Thymus (tissue), 11 donors: ENCODE results near the gene LRRC74A. TPM values are rescaled to one million over a fixed set of nuclear protein-coding genes. Genes with fewer than 3 reads are reported as not detected.

Source experiments
- DNase-seq, 9 donors: peaks; one replicate each; pipeline ENCODE4 v3.0.0-alpha.2; 2013; ENCODE audit warnings: low spot score in 9 of 9, low read depth in 6 of 9, missing footprints in 1 of 9
- H3K27ac ChIP-seq, 2 donors: one replicate each; pipeline ENCODE4 v1.5.1; 2013; ENCODE audit warnings: control low read depth in 1 of 2, low read depth in 1 of 2, low read length in 1 of 2, mild to moderate bottlenecking in 1 of 2, moderate library complexity in 1 of 2
- H3K27me3 ChIP-seq, 2 donors: one replicate each; pipeline ENCODE4 v1.5.1; 2013; ENCODE audit warnings: low read length in 1 of 2; ENCODE audit not compliant: control insufficient read depth in 2 of 2, insufficient read depth in 1 of 2
- H3K36me3 ChIP-seq, 2 donors: one replicate each; pipeline ENCODE4 v1.5.1; 2013; ENCODE audit warnings: low read length in 1 of 2, mild to moderate bottlenecking in 1 of 2, moderate library complexity in 1 of 2; ENCODE audit not compliant: control insufficient read depth in 2 of 2, insufficient read depth in 2 of 2
- H3K4me1 ChIP-seq, 2 donors: one replicate each; pipeline ENCODE4 v1.5.1; 2013; ENCODE audit warnings: low read length in 2 of 2; ENCODE audit not compliant: control insufficient read depth in 2 of 2, insufficient read depth in 2 of 2
- H3K4me3 ChIP-seq, 2 donors: one replicate each; pipeline ENCODE4 v1.5.1; 2013; ENCODE audit warnings: low read length in 2 of 2, control low read depth in 1 of 2, mild to moderate bottlenecking in 1 of 2
- H3K9me3 ChIP-seq, 2 donors: one replicate each; pipeline ENCODE4 v1.5.1; 2013; ENCODE audit warnings: low read length in 1 of 2, mild to moderate bottlenecking in 1 of 2; ENCODE audit not compliant: control insufficient read depth in 2 of 2, insufficient read depth in 1 of 2
- WGBS: extraction: QIAGEN DNeasy Blood & Tissue Kit; methylation state at CpG from one replicate; pipeline ENCODE4 v1.1.7; 2013; 5-methylcytosine and 5-hydroxymethylcytosine counted together
- polyA plus RNA-seq: library from polyadenylated mRNA; stranded (reverse); fragments of 200-250 nt; gene quantifications from one replicate; pipeline ENCODE4 v1.2.3, GENCODE V29; 2013
- total RNA-seq: library from RNA; stranded (reverse); fragments of 120-200 nt; gene quantifications from one replicate; pipeline ENCODE4 v1.2.4, GENCODE V29; 2013
- donor health status: healthy.

The LRRC74A gene
- total and polyA plus RNA-seq, 2 donors: not detected

DNA sequence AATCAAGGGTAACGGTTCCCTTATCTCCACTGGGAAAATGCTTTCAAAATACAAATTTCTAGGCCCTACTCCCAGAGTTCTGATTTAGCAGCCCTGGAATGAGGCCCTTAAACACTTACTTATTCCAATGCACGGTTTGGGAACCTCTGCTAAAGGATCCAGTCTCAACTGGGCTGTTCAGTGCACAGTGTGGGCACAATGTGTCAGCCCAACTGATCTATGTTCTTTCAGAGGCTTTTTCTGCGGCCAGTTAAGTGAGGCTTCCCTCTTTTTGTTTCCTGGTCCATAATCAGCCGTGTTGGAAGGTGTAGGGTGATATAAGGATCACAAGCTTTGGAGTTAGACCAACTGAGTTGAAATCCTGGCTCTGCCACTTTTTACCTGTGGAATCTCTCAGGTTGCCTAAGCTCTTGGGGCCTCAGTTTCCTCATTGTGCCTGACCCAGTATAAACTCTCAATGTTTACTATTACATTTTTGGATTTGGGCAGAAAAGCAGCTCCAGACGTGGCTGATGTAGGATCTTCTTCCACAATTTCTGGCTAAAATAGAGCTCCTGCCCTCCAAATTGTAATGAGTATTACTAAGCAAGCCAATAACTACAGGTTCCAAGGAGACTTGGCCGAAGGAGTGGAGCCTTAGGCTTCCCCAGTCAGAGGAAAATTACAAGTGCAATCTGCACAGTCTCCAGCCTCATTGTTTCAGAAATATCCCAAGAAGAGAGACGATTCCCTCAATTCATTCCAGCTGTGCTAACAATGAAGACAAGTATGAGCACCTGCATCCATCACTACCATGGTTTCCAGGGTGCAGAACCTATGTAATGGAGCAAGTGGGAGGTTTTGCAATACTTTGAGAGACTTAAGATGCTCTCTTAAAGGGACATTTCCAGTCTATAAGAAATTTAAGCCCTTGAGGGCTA lies 11.2 kb upstream of the LRRC74A start:
- Histone ChIP-seq H3K9me3 (no peaks in the 10 kb centered on the region), H3K27ac (no peak overlapping the region), H3K27me3 (peaks cover 0 to 9% of the 10 kb centered on the region in 2 donors), H3K4me1 (peaks cover 5 to 14% of the 10 kb centered on the region in 2 donors), H3K4me3 (no peak overlapping the region), H3K36me3 (no peaks in the 10 kb centered on the region)
- 94% methylated on average over 7 of the region's 7 CpGs for WGBS
- no peak for DNase-seq

DNA sequence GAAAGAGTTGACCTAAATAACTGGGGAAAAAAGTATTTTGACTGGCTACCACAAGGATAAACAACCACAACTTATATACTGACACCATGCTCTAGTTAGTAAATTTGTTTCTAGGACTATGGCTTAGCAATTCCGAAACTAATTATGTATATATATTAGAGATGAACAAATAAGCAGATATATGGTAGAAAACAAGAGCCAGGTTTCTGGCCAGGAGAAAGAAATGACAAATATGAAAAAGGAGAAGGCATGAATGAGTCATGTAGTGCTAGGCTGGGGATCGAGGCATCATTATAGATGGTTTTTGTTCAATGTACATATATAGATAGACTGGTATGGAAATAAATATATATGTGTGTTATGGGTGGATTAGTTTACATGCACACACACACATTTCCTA lies 5.5 kb upstream of the LRRC74A start:
- Histone ChIP-seq H3K4me1 (no peaks in the 10 kb centered on the region), H3K9me3 (no peaks in the 10 kb centered on the region), H3K27ac (no peak overlapping the region), H3K4me3 (no peak overlapping the region), H3K27me3 (peaks cover 0 to 6% of the 10 kb centered on the region in 2 donors), H3K36me3 (no peaks in the 10 kb centered on the region)
- whole genome bisulfite sequencing: 94% methylated on average over 2 of the region's 2 CpGs
- DNase-seq: no peak

DNA sequence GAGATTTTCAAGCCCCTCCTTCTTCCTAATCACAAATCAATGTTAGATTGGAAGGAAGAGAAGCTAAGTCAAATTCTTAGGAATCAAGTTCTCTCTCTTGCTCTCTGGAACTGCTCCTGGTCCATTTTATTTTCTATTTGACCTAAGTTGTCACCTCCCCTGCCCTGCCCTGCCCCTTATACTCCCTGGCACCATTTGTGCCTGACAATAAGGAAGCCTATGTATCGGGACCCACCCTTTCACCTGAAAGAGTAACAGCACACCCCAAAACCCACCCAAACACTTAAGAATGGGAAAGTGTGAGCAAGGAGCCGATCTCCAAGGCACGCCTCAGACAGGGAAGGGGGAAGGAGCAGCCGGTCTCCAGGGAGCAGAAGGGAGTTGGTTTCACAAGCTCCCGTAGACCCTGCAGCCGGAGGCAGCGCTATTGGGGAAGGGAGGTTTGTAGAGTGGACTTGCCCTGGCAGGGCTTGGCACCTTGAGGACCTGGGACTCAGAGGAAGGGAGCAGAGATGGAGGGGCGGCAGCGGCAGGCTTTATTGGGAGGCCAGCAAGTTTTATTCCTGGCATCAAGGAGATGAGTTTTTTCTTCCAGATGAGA lies 1.6 kb downstream of the LRRC74A start:
- no peak overlapping the region for H3K27ac ChIP-seq
- no peaks in the 10 kb centered on the region for H3K36me3 ChIP-seq
- peaks cover 0 to 3% of the 10 kb centered on the region in 2 donors for H3K27me3 ChIP-seq
- no peaks in the 10 kb centered on the region for H3K4me1 ChIP-seq
- no peak overlapping the region for H3K4me3 ChIP-seq
- no peak for DNase-seq
- H3K9me3 ChIP-seq: no peaks in the 10 kb centered on the region
- 91% methylated on average over 9 of the region's 9 CpGs for WGBS

DNA sequence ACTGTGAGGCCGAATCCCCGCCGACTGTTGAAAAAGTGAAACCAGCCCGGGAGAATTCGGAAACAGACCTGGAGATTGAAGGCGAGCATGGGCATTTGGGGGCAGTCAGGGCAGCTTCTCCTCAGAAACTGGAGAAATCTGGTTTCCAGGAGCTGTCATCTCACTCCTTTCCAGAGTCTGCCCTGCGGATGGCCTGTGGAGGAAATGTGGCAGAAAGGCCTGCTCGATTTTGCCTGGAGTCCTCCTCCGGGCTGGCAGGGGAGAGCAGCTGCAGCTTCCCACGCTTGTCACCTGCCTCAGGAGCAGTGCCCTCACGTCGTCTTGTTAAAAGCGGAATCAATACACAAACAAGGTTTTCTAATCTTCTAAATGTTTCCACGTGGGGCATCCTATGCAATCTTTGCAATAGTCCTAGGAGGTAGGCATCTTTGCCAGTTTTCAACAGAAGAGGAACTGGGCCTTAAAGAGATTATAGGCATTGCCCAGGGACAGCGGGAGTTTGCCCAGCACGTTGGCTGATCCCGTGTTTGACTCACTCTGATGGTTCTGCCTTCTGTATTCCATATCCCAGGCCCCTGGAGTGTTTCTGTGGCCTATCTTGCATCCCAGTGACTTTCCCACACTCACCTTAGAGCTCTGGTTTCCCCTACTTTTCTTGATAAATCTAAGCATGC lies 2.3 kb downstream of the LRRC74A start:
- H3K4me3 ChIP-seq: no peak overlapping the region
- H3K27me3 ChIP-seq: peaks cover 0 to 3% of the 10 kb centered on the region in 2 donors
- no peak for DNase-seq
- H3K27ac ChIP-seq: no peak overlapping the region
- 89% methylated on average over 17 of the region's 17 CpGs for WGBS
- H3K4me1 ChIP-seq: no peaks in the 10 kb centered on the region
- H3K9me3 ChIP-seq: no peaks in the 10 kb centered on the region
- no peaks in the 10 kb centered on the region for H3K36me3 ChIP-seq

DNA sequence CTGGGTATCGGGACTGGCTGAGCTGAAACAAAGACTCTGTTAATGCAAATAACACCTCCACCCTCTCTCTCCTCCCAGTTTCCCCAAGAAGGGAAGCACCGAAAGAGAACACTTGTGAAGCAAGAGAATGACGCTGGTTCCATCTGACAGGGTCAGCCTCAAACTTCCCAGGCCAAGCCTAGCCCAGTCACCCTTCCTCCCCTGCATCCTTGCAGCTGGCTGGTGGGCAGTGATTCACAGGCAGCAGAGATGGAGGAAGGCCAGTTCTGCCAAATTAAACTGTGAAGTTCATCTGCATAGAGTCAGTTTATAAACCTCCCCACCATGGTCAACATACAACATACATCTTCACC lies 2.8 kb downstream of the LRRC74A start:
- 96% methylated on average over 3 of the region's 3 CpGs for WGBS
- Histone ChIP-seq H3K27ac (no peak overlapping the region), H3K9me3 (no peaks in the 10 kb centered on the region), H3K4me1 (no peaks in the 10 kb centered on the region), H3K36me3 (no peaks in the 10 kb centered on the region), H3K4me3 (no peak overlapping the region), H3K27me3 (peaks cover 0 to 3% of the 10 kb centered on the region in 2 donors)
- no peak for DNase-seq

DNA sequence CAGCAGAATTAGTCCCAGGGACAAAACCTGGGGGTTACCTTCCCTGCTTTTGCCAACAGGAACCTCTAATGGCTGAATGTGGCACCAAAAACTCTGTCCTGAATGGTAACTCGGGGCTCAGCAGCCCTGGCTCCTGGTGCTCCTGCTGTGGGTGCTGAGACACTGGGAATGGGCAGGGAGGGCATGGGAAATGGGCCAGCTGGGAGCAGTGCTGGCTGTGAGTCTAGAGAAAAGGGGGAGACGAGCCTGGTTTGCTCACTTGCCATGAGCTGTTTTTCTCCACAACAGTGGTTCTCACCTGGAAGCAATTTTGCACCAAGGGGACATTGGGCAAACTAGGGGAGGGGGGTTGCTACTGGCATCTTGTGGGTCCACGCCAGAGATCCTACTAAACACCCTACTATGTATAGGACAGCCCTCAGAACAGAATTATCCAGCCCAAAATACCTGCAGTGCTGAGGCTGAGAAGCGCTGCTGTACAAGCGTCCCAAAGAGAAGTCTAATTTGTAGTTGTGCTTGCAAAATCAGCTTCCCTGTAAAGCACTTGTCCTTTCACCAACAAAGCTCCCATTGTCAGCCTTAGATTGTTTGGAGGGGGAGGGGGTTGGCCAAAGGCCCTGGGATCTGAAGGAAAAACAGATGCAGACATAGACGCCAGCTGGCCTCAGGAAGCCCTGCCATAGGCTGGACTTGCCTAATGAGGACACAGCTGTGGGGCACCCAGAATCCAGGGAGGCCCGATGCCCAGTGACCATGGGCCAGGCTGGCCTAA lies 3.6 kb downstream of the LRRC74A start:
- DNase-seq: no peak
- Histone ChIP-seq H3K9me3 (no peaks in the 10 kb centered on the region), H3K4me3 (no peak overlapping the region), H3K36me3 (no peaks in the 10 kb centered on the region), H3K4me1 (no peaks in the 10 kb centered on the region), H3K27me3 (peaks cover 0 to 3% of the 10 kb centered on the region in 2 donors), H3K27ac (no peak overlapping the region)
- 91% methylated on average over 7 of the region's 7 CpGs for WGBS

DNA sequence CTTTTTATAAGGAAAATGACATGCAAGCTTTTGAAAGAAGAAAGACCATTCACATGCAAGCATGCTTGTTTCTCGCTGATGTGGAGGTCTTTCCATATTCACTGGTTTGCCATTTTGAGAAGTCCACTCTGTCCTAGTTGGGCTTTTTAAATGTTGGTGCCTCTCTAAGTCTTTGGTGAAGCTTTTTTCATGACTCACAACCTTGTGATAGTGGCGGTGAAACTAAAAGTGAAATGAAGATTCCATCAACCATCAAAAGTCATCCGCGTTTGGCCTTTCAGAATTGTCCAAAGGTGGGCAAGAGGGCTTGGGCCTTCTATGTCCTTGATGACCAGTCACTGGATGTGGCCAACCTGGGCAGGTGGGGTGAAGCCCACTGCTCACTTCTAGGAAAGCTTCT lies 4.3 kb downstream of the LRRC74A start:
- Histone ChIP-seq H3K9me3 (no peaks in the 10 kb centered on the region), H3K4me3 (no peak overlapping the region), H3K27ac (no peak overlapping the region), H3K36me3 (no peaks in the 10 kb centered on the region), H3K27me3 (peaks cover 0 to 3% of the 10 kb centered on the region in 2 donors), H3K4me1 (no peaks in the 10 kb centered on the region)
- WGBS: 99% methylated on average over 4 of the region's 4 CpGs
- no peak for DNase-seq

DNA sequence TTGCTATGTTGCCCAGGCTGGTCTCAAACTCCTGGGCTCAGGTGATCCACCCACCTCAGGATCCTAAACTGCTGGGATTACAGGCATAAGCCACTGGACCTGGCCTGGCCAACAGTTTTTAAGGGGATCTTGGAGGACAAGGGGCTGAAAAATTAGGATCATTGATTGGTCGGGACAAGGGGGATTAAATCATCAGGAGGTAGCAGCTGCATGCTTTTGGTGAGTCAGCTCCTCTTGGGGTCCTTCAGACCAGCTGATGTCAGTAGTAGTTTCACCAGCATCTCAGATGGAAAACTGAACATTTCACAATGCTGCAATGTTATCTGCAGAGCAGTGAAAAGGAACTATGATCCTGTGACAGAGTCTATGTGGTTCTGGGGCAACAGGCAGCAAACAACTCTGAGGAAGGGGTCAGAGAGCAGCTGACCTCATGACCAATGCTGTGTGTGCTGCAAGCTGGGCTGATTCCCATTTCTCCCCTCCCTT lies 6.3 kb downstream of the LRRC74A start:
- 91% methylated on average over 1 of the region's 1 CpG for WGBS
- no peak for DNase-seq
- H3K4me1 ChIP-seq: no peaks in the 10 kb centered on the region
- H3K27ac ChIP-seq: no peak overlapping the region
- H3K27me3 ChIP-seq: peaks cover 0 to 5% of the 10 kb centered on the region in 2 donors
- no peak overlapping the region for H3K4me3 ChIP-seq
- no peaks in the 10 kb centered on the region for H3K36me3 ChIP-seq
- no peaks in the 10 kb centered on the region for H3K9me3 ChIP-seq
